Kidney epithelial cell (primary cell): ENCODE measurements around the gene RTTN. TPM values are rescaled to one million over a fixed set of nuclear protein-coding genes. Genes with fewer than 3 reads are reported as not detected.
"Not testable (repeated sequence)": the region's sequence is repeated elsewhere in the genome, so short reads cannot be mapped to it uniquely, and the experiment has no call there.

Experiments
- DNase-seq: peaks from one replicate; pipeline ENCODE4 v3.0.0-alpha.2; 2010; ENCODE audit warnings: low read depth
- H3K27me3 ChIP-seq: 2 replicates; pipeline ENCODE4 v1.6.0; 2011; ENCODE audit warnings: low read length; ENCODE audit not compliant: control insufficient read depth, insufficient read depth
- H3K36me3 ChIP-seq: 2 replicates; pipeline ENCODE4 v1.5.1; 2011; ENCODE audit warnings: low read length; ENCODE audit not compliant: control insufficient read depth, insufficient read depth
- H3K4me3 ChIP-seq: 2 replicates; pipeline ENCODE4 v1.5.1; 2011; ENCODE audit warnings: low read depth, mild to moderate bottlenecking, control low read depth, low read length
- total RNA-seq: library from RNA; depleted of rRNA; stranded (reverse); fragments of >200 nt; gene quantifications from 2 replicates; pipeline ENCODE4 v1.2.3, GENCODE V29; 2015
- TF ChIP-seq, protein P1 (sequence below): IDR thresholded peaks from 2 replicates; pipeline ENCODE4 v1.5.1; 2011; ENCODE audit warnings: mild to moderate bottlenecking, moderate library complexity, low read length, control low read depth, inconsistent platforms; ENCODE audit not compliant: insufficient read depth, poor library complexity, severe bottlenecking

The RTTN gene
- total RNA-seq, 1 donor from 2014 or later, result 7.2 TPM

DNA sequence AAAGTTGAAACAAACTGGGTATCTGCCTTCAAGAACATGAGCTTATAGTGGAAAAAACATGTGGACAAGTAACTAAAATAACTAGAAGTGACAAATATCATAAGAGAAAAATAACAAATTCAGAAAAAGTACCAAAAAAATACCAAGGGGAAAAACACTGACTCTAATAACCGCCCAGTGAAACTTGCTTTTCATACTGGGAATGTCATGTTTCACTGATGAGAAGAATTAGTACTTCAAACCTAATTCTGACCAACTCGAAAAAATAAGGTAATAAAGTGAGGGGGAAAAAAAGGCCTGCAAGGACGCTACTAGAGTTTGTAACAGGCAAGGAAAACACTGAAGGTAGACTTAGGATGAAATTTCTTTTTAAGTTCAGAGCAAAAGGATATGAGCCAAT, 83.6 kb downstream of the RTTN start:
- TF ChIP-seq, protein P1, sequence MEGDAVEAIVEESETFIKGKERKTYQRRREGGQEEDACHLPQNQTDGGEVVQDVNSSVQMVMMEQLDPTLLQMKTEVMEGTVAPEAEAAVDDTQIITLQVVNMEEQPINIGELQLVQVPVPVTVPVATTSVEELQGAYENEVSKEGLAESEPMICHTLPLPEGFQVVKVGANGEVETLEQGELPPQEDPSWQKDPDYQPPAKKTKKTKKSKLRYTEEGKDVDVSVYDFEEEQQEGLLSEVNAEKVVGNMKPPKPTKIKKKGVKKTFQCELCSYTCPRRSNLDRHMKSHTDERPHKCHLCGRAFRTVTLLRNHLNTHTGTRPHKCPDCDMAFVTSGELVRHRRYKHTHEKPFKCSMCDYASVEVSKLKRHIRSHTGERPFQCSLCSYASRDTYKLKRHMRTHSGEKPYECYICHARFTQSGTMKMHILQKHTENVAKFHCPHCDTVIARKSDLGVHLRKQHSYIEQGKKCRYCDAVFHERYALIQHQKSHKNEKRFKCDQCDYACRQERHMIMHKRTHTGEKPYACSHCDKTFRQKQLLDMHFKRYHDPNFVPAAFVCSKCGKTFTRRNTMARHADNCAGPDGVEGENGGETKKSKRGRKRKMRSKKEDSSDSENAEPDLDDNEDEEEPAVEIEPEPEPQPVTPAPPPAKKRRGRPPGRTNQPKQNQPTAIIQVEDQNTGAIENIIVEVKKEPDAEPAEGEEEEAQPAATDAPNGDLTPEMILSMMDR, result no peak
- Histone ChIP-seq H3K27me3 (no peaks in the 10 kb centered on the region), H3K4me3 (no peak overlapping the region), H3K36me3 (no peaks in the 10 kb centered on the region)
- DNase-seq, result no peak

DNA sequence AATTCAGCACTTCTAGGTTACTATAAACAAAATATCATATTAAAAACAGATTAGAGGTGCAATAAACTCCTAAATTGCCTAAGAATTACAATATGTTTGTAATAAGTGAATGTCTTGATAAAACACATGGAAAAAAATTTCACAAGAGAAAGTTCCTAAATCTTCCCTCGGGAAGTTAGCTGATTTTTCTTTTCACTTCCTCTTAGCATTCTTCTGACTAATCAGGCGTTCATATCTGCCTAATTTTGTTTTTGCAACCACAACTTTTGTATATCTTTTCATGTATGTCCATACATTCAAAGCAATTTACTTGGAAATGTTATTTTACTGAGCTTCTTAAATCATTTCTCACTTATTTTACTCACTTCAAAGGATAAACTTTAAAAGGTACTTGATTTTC, 88.5 kb downstream of the RTTN start:
- TF ChIP-seq, protein P1, result no peak
- H3K4me3 ChIP-seq, result no peak overlapping the region
- DNase-seq, result no peak

DNA sequence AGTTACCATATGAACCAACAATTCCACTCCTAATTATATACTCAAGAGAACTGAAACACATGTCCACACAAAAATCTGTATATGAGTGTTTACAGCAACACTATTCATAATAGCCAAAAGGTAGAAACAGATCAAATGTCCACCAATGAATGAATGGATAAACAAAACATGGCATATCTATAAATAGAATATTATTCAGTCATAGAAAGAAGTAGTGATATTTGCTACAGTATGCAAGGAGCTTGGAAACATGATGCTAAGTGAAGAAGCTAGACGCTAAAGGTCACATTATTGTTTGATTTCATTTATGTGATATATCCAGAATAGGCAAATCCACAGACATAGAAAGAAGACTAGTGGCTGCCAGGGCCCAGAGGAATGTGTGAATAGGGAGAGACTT, 92.0 kb downstream of the RTTN start:
- no peak for DNase-seq
- TF ChIP-seq, protein P1, result no peak
- no peaks in the 10 kb centered on the region for H3K27me3 ChIP-seq
- no peak overlapping the region for H3K4me3 ChIP-seq
- H3K36me3 ChIP-seq, result no peaks in the 10 kb centered on the region

More for the DNA sequence above, 88.5 kb downstream of the RTTN start:
- H3K27me3 ChIP-seq, result no peaks in the 10 kb centered on the region
- no peaks in the 10 kb centered on the region for H3K36me3 ChIP-seq

DNA sequence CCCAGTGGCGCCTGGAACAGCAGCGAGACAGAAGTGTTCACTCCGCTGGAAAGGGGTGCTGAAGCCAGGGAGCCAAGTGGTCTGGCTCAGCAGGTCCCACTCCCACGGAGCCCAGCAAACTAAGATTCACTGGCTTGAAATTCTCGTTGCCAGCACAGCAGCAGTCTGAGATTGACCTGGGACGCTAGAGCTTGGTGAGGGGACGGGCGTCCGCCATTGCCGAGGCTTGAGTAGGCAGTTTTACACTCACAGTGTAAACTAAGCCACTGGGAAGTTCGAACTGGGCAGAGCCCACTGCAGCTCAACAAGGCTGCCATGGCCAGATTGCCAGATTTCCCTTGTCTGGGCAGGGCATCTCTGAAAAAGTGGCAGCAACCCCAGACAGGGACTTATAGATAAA, 94.8 kb downstream of the RTTN start:
- H3K27me3 ChIP-seq, result no peaks in the 10 kb centered on the region
- no peak overlapping the region for H3K4me3 ChIP-seq
- DNase-seq, result no peak
- TF ChIP-seq, protein P1, result no peak
- peaks cover 1% of the 10 kb centered on the region for H3K36me3 ChIP-seq

DNA sequence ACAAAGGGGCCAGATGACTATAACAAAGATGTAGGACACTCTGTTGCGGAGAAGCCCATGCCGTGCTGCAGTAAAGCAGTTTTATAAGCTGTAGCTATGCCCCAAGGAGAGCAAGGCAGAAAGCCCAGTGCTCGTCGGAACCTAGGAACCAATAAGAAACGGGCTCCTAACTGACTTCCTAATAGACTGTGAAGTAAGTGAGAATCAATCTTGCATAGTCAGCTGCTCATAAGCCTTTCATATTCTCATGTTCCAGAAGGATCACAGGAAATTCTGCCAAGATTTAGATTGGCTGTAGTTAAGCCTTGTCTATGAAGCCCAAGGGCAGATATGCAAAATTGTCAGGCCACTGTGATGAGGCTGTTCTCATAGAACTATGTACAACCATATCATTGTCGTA, 98.4 kb downstream of the RTTN start:
- TF ChIP-seq, protein P1, result no peak
- Histone ChIP-seq H3K36me3 (peaks cover 1% of the 10 kb centered on the region), H3K27me3 (no peaks in the 10 kb centered on the region), H3K4me3 (no peak overlapping the region)
- no peak for DNase-seq

DNA sequence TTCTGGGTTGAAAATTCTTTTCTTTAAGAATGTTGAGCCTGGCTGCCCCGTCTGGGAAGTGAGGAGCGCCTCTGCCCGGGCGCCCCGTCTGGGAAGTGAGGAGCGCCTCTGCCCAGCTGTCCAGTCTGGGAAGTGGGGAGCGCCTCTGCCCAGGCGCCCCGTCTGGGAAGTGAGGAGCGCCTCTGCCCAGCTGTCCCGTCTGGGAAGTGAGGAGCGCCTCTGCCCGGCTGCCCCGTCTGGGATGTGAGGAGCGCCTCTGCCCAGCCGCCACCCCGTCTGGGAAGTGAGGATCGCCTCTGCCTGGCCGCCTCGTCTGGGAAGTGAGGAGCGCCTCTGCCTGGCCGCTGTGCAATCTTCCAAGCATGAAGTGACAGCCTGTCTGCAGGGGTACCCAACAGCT, 102.6 kb downstream of the RTTN start:
- H3K36me3 ChIP-seq, DNase-seq, H3K27me3 ChIP-seq, H3K4me3 ChIP-seq: not testable (repeated sequence)
